GM12873 (cell line): ENCODE results near the gene CLSTN2.
A peak's percentile ranks its signal among the peaks of the same experiment; 100 is the strongest.

Experiments used
- CTCF ChIP-seq: IDR thresholded peaks from 2 replicates; pipeline ENCODE4 v1.5.1; 2012; ENCODE audit warnings: low read depth, mild to moderate bottlenecking, moderate library complexity, low read length, control low read depth; ENCODE audit not compliant: insufficient read depth; ENCODE audit errors: missing control alignments

CLSTN2 gene

GRCh38 chr3:140268610-140269009, 333.6 kb downstream of the CLSTN2 start:
- no peak for TF ChIP-seq CTCF

GRCh38 chr3:140270329-140270728, 335.3 kb downstream of the CLSTN2 start:
- no peak for TF ChIP-seq CTCF

GRCh38 chr3:140273542-140274195, 338.7 kb downstream of the CLSTN2 start:
- TF ChIP-seq CTCF, result no peak

- TF ChIP-seq CTCF, result no peak
These were observed 339.4 kb downstream of the CLSTN2 start for GRCh38 chr3:140274429-140274828.

- TF ChIP-seq CTCF, result peak; percentile 48
These were observed 341.7 kb downstream of the CLSTN2 start for GRCh38 chr3:140276703-140277102.

- TF ChIP-seq CTCF, result no peak
These were observed 342.9 kb downstream of the CLSTN2 start for GRCh38 chr3:140277886-140278285.

GRCh38 chr3:140284372-140284771, 349.4 kb downstream of the CLSTN2 start:
- TF ChIP-seq CTCF, result no peak
